ENCODE measurements around the gene MIDN.

Gene MIDN

DNA sequence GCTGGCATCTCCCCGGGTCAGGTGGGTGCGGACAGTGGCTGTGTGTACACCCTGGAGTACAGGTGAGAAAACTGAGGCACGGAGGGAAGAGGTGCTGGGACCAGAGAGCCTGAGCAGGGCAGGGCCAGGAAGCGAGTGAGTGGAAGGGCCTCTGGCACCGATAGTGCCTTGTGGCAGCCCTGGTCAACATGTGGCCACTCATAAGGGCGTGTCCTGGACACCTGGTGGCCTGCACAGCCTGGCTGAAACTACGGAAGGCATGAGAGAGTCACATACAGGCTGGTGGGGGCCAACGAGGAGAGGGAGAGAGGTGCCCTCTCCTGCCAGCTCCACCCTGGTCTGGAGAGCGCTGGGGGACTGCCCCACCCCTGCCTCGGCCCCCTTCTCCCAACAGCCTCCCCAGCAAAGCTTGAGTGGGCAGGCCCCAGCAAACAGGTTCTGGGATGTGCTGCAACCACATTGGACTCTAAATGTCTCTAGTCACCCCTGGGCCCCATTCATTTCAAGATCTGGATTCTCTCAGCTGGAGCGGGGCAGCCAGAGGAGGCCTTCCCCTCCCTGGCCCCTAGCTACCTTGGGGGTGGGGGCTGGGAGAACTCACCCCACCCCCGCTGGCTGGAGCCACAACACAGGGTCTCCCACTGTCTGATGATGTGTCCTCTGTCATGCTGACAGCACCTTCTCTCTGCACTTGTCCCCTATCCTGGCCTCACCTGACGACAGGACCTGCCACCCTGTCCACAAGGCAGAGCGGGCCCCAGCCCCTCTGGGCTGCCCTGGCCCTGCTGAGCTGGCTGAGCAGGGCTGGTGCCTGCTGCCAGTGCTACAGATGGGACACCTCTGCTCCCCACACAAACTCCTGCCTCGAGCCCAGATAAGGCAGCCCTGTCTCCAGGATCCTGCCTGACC lies 16.4 kb upstream of the MIDN start:
- no peaks in the 10 kb centered on the region for H3K36me3 ChIP-seq (replicated peaks; ENCODE audit: insufficient read depth, low read length)
- no peaks in the 10 kb centered on the region for H3K79me2 ChIP-seq (ENCODE audit: low read length)
- H3K9ac ChIP-seq (ENCODE audit: low read length) = no peak overlapping the region
- no peak overlapping the region for H3K4me3 ChIP-seq (ENCODE audit: low read length)
- no peaks in the 10 kb centered on the region for H3K9me2 ChIP-seq (replicated peaks; ENCODE audit: insufficient read depth, low read length)
- peaks cover 53% of the 10 kb centered on the region for H3K27me3 ChIP-seq (replicated peaks; ENCODE audit: insufficient read depth, low read length)
- H3K4me1 ChIP-seq (ENCODE audit: low read length) = no peaks in the 10 kb centered on the region
- H2AFZ ChIP-seq (ENCODE audit: low read length) = no peak overlapping the region
- no peaks in the 10 kb centered on the region for H3F3A ChIP-seq (ENCODE audit: insufficient read depth, low read length)
- H4K20me1 ChIP-seq (ENCODE audit: insufficient read depth, low read length) = no peaks in the 10 kb centered on the region
- no peaks in the 10 kb centered on the region for H3K9me3 ChIP-seq (replicated peaks; ENCODE audit: insufficient read depth, low read length)
- H3K4me2 ChIP-seq (ENCODE audit: low read depth, low read length) = no peak overlapping the region
- TF ChIP-seq, protein P1, sequence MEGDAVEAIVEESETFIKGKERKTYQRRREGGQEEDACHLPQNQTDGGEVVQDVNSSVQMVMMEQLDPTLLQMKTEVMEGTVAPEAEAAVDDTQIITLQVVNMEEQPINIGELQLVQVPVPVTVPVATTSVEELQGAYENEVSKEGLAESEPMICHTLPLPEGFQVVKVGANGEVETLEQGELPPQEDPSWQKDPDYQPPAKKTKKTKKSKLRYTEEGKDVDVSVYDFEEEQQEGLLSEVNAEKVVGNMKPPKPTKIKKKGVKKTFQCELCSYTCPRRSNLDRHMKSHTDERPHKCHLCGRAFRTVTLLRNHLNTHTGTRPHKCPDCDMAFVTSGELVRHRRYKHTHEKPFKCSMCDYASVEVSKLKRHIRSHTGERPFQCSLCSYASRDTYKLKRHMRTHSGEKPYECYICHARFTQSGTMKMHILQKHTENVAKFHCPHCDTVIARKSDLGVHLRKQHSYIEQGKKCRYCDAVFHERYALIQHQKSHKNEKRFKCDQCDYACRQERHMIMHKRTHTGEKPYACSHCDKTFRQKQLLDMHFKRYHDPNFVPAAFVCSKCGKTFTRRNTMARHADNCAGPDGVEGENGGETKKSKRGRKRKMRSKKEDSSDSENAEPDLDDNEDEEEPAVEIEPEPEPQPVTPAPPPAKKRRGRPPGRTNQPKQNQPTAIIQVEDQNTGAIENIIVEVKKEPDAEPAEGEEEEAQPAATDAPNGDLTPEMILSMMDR (IDR thresholded peaks at IDR 0.05; ENCODE audit: low read length) = no peak
- no peak overlapping the region for H3K27ac ChIP-seq (ENCODE audit: low read length)
- DNase-seq = no peak

DNA sequence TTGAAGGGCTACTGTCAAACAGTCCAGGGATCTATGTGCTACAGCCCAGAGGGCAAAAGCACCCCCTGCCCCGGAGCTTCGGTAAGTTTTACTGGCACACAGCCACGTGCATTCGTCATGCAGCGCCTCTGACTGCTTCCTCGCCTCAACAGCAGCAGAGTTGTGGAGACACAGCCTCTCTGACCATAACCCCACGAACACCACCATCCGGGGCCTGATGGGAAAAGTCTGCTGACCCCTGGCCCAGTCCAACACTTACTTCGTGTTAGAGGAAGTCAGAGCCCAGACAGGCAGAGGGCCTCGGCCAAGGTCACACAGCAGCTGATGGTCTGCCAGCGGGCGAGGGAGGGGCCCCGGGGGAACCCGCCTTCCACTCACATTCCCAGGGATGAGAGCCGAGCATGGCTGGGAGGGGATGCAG lies 15.7 kb upstream of the MIDN start:
- Histone ChIP-seq H2AFZ (ENCODE audit: low read length) (no peak overlapping the region), H3K9ac (ENCODE audit: low read length) (no peak overlapping the region), H3K27me3 (replicated peaks; ENCODE audit: insufficient read depth, low read length) (peaks cover 58% of the 10 kb centered on the region), H3K9me3 (replicated peaks; ENCODE audit: insufficient read depth, low read length) (no peaks in the 10 kb centered on the region), H3K79me2 (ENCODE audit: low read length) (no peaks in the 10 kb centered on the region), H3K4me2 (ENCODE audit: low read depth, low read length) (no peak overlapping the region), H3K4me1 (ENCODE audit: low read length) (no peaks in the 10 kb centered on the region), H3K27ac (ENCODE audit: low read length) (no peak overlapping the region), H3K4me3 (ENCODE audit: low read length) (no peak overlapping the region), H3F3A (ENCODE audit: insufficient read depth, low read length) (no peaks in the 10 kb centered on the region), H3K36me3 (replicated peaks; ENCODE audit: insufficient read depth, low read length) (no peaks in the 10 kb centered on the region), H3K9me2 (replicated peaks; ENCODE audit: insufficient read depth, low read length) (no peaks in the 10 kb centered on the region), H4K20me1 (ENCODE audit: insufficient read depth, low read length) (no peaks in the 10 kb centered on the region)
- TF ChIP-seq, protein P1 (IDR thresholded peaks at IDR 0.05; ENCODE audit: low read length) = no peak
- no peak for TF ChIP-seq EZH2phosphoT487 (IDR thresholded peaks at IDR 0.05; ENCODE audit: low read length)
- no peak for TF ChIP-seq EZH2 (optimal IDR thresholded peaks at IDR 0.05; ENCODE audit: low read depth, low read length)
- DNase-seq = no peak

DNA sequence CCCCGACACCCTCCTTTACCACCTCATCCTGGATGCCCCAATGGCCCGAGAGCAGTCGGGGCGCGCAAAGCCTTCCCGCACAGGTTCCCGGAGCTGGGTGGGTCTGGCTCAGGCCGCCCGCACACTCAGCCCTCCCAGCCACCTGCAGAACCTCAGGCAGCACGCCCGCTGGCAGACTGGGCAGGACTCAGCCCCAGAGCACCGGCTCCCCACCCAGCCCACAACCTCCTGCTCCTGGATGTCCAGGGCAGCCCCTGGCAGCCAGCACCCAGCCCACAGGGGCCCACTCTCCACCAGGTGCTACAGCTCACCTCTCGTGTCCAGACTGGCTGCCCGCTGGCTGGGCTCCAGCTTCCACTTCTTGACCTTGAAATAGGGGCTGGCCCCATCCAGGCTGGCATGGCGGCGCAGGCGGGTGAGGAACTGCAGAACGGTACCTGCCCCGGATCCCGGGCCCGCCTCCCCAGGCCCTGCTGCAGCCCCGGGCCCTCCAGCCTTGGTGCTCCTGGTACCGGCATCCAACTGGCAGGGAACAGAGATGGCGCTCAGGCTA lies 15.2 kb upstream of the MIDN start:
- Histone ChIP-seq H3K4me3 (ENCODE audit: low read length) (no peak overlapping the region), H3F3A (ENCODE audit: insufficient read depth, low read length) (no peaks in the 10 kb centered on the region), H3K9me2 (replicated peaks; ENCODE audit: insufficient read depth, low read length) (no peaks in the 10 kb centered on the region), H3K9ac (ENCODE audit: low read length) (no peak overlapping the region), H3K79me2 (ENCODE audit: low read length) (no peaks in the 10 kb centered on the region), H3K4me1 (ENCODE audit: low read length) (no peaks in the 10 kb centered on the region), H3K27me3 (replicated peaks; ENCODE audit: insufficient read depth, low read length) (peaks cover 60% of the 10 kb centered on the region), H2AFZ (ENCODE audit: low read length) (no peak overlapping the region), H3K9me3 (replicated peaks; ENCODE audit: insufficient read depth, low read length) (no peaks in the 10 kb centered on the region), H3K27ac (ENCODE audit: low read length) (no peak overlapping the region), H3K36me3 (replicated peaks; ENCODE audit: insufficient read depth, low read length) (no peaks in the 10 kb centered on the region), H4K20me1 (ENCODE audit: insufficient read depth, low read length) (no peaks in the 10 kb centered on the region), H3K4me2 (ENCODE audit: low read depth, low read length) (no peak overlapping the region)
- no peak for DNase-seq
- TF ChIP-seq EZH2 (optimal IDR thresholded peaks at IDR 0.05; ENCODE audit: low read depth, low read length) = no peak
- TF ChIP-seq, protein P1 (IDR thresholded peaks at IDR 0.05; ENCODE audit: low read length) = no peak
- no peak for TF ChIP-seq EZH2phosphoT487 (IDR thresholded peaks at IDR 0.05; ENCODE audit: low read length)

All from MM.1S (cell line).